Urothelium cell line (cell line): Measurements from ENCODE around the gene BOD1L1.

ENCODE experiments used
- DNase-seq: peaks from one replicate; pipeline ENCODE4 v3.0.0; 2011; ENCODE audit warnings: low spot score, mixed read lengths
- FAIRE-seq: peaks from 2 replicates; lab custom pipeline; 2011; peaks lifted over from hg19 to GRCh38; lab: Jason Lieb, UNC

The BOD1L1 gene

GRCh38 chr4:13627606-13628311, at the start of gene BOD1L1:
Gene BOD1L1, minus strand, starts transcription at chr4:13627725. Its CDS starts 138 bp downstream, at chr4:13627587.
- no peak for FAIRE-seq

GRCh38 chr4:13674971-13675370, 47.4 kb upstream of the BOD1L1 start:
- DNase-seq (no peak), FAIRE-seq (no peak)

More at GRCh38 chr4:13627606-13628311, at the start of gene BOD1L1:
- DNase-seq: peak; percentile 81

- no peak for DNase-seq
These were observed 45.6 kb upstream of the BOD1L1 start for GRCh38 chr4:13673167-13673566.

GRCh38 chr4:13670456-13671160, 43.1 kb upstream of the BOD1L1 start:
- FAIRE-seq (no peak), DNase-seq (no peak)

More at GRCh38 chr4:13673167-13673566, 45.6 kb upstream of the BOD1L1 start:
- no peak for FAIRE-seq

- FAIRE-seq: no peak
- no peak for DNase-seq
These were observed 38.5 kb upstream of the BOD1L1 start for GRCh38 chr4:13665701-13666660.

GRCh38 chr4:13659341-13660070, 32.0 kb upstream of the BOD1L1 start:
- FAIRE-seq: no peak
- DNase-seq: no peak

- peak; percentile 36 for DNase-seq
- no peak for FAIRE-seq
These were observed 29.3 kb upstream of the BOD1L1 start for GRCh38 chr4:13656569-13657405.

- DNase-seq: peak; percentile 74
- no peak for FAIRE-seq
These were observed 26.8 kb upstream of the BOD1L1 start for GRCh38 chr4:13654162-13654797.

- FAIRE-seq (no peak), DNase-seq (no peak)
These were observed 26.2 kb upstream of the BOD1L1 start for GRCh38 chr4:13653766-13654161.

- FAIRE-seq: no peak
- no peak for DNase-seq
These were observed 19.5 kb upstream of the BOD1L1 start for GRCh38 chr4:13647031-13647430.

- FAIRE-seq (no peak), DNase-seq (no peak)
These were observed 17.6 kb upstream of the BOD1L1 start for GRCh38 chr4:13645075-13645474.

- no peak for FAIRE-seq
- DNase-seq: no peak
These were observed 14.8 kb upstream of the BOD1L1 start for GRCh38 chr4:13642170-13642950.

GRCh38 chr4:13641084-13641483, 13.6 kb upstream of the BOD1L1 start:
- FAIRE-seq (no peak), DNase-seq (no peak)

GRCh38 chr4:13640149-13640940, 12.8 kb upstream of the BOD1L1 start:
- peak; percentile 39 for DNase-seq
- FAIRE-seq: no peak

GRCh38 chr4:13635286-13635799, 7.8 kb upstream of the BOD1L1 start:
- DNase-seq (no peak), FAIRE-seq (no peak)

- FAIRE-seq (no peak), DNase-seq (no peak)
These were observed 6.1 kb upstream of the BOD1L1 start for GRCh38 chr4:13633671-13634070.

GRCh38 chr4:13627178-13627605, 333 bp downstream of the BOD1L1 start:
- DNase-seq (no peak), FAIRE-seq (no peak)
